HepG2 (cell line): ENCODE data around the gene ADM. TPM values are rescaled to one million over a fixed set of nuclear protein-coding genes. Genes with fewer than 3 reads are reported as not detected.

Experiments
- CREM ChIP-seq, 2 experiments: sonication (generic) in 1 of 2; formaldehyde crosslinking in 1 of 2; IDR thresholded peaks; 2 replicates each; pipeline versions ENCODE4 v1.4.0 to v1.6.1; 2016 to 2020; ENCODE audit warnings: antibody characterized with exemption in 1 of 2, mild to moderate bottlenecking in 1 of 2, missing genetic modification reagents in 1 of 2
- FOSL2 ChIP-seq: sonication (generic); formaldehyde crosslinking; IDR thresholded peaks from 2 replicates; pipeline ENCODE4 v1.4.0; 2020; ENCODE audit warnings: missing genetic modification reagents
- HNF1A ChIP-seq, 2 experiments: sonication (generic) in 1 of 2; formaldehyde crosslinking in 1 of 2; IDR thresholded peaks; 2 replicates each; pipeline versions ENCODE4 v1.4.0 to v1.6.1; 2016 to 2020; ENCODE audit warnings: borderline replicate concordance in 1 of 2, low read depth in 1 of 2, mild to moderate bottlenecking in 1 of 2, missing genetic modification reagents in 1 of 2
- MEIS2 ChIP-seq: sonication (generic); formaldehyde crosslinking; IDR thresholded peaks from 2 replicates; pipeline ENCODE4 v1.9.0; 2021; ENCODE audit warnings: mild to moderate bottlenecking, missing genetic modification reagents
- NFKBIZ ChIP-seq: IDR thresholded peaks from 2 replicates; pipeline ENCODE4 v1.6.1; 2018; ENCODE audit warnings: missing genetic modification reagents, missing compliant biosample characterization
- RAD21 ChIP-seq: fragments of 450-650 bp; formaldehyde crosslinking; IDR thresholded peaks from 2 replicates; pipeline ENCODE4 v1.5.0; 2020; ENCODE audit warnings: mild to moderate bottlenecking
- RBM22 ChIP-seq: fragments of 200-400 bp; formaldehyde crosslinking; optimal IDR thresholded peaks from 2 replicates; pipeline ENCODE3; 2017; ENCODE audit warnings: mild to moderate bottlenecking, low read length, moderate library complexity
- SAP130 ChIP-seq: IDR thresholded peaks from 2 replicates; pipeline ENCODE4 v1.6.1; 2016; ENCODE audit warnings: low read depth
- SUZ12 ChIP-seq: fragments of 150-350 bp; IDR thresholded peaks from 2 replicates; pipeline ENCODE4 v1.6.1; 2014; ENCODE audit warnings: low read depth, low read length
- TAF1 ChIP-seq: sonication (generic); formaldehyde crosslinking; IDR thresholded peaks from 2 replicates; pipeline ENCODE4 v1.4.0; 2020; ENCODE audit warnings: missing genetic modification reagents
- TARDBP ChIP-seq: sonication (generic); formaldehyde crosslinking; IDR thresholded peaks from 2 replicates; pipeline ENCODE4 v1.8.0; 2022; ENCODE audit warnings: mild to moderate bottlenecking, missing genetic modification reagents
- ZBTB3 ChIP-seq: sonication (generic); formaldehyde crosslinking; IDR thresholded peaks from 2 replicates; pipeline ENCODE4 v1.4.0; 2020; ENCODE audit warnings: low read depth, mild to moderate bottlenecking, moderate library complexity, missing genetic modification reagents, borderline replicate concordance
- ZFP37 ChIP-seq: sonication (generic); formaldehyde crosslinking; IDR thresholded peaks from 2 replicates; pipeline ENCODE4 v1.4.0; 2020; ENCODE audit warnings: missing genetic modification reagents, borderline replicate concordance
- ZNF414 ChIP-seq: sonication (generic); formaldehyde crosslinking; IDR thresholded peaks from 2 replicates; pipeline ENCODE4 v1.5.0; 2020; ENCODE audit warnings: missing genetic modification reagents
- ZNF510 ChIP-seq: sonication (generic); formaldehyde crosslinking; IDR thresholded peaks from 2 replicates; pipeline ENCODE4 v1.4.0; 2020; ENCODE audit warnings: low read depth, mild to moderate bottlenecking, missing genetic modification reagents
- ZNF605 ChIP-seq: sonication (generic); formaldehyde crosslinking; IDR thresholded peaks from 2 replicates; pipeline ENCODE4 v1.8.0; 2022; ENCODE audit warnings: mild to moderate bottlenecking, missing genetic modification reagents
- ZNF660 ChIP-seq: sonication (generic); formaldehyde crosslinking; IDR thresholded peaks from 2 replicates; pipeline ENCODE4 v1.5.1; 2020; ENCODE audit warnings: mild to moderate bottlenecking, low read depth, missing genetic modification reagents, borderline replicate concordance
- ZNF740 ChIP-seq: sonication (generic); formaldehyde crosslinking; IDR thresholded peaks from 2 replicates; pipeline ENCODE4 v1.4.0; 2020; ENCODE audit warnings: missing genetic modification reagents
- ZSCAN12 ChIP-seq: sonication (generic); formaldehyde crosslinking; IDR thresholded peaks from 2 replicates; pipeline ENCODE4 v1.9.0; 2021; ENCODE audit warnings: mild to moderate bottlenecking, missing genetic modification reagents
- polyA plus RNA-seq, 8 experiments: library from polyadenylated mRNA; depleted of rRNA in 3 of 8; stranded (reverse) in 7 of 8; unstranded in 1 of 8; fragments of >200 nt; fragmentation: Illumina TruSeq in 4 of 8; extraction: Trizol in 4 of 8; gene quantifications; 2 replicates each; pipeline versions ENCODE4 v1.2.1 to v1.2.3, GENCODE V29; 2011 to 2016; ENCODE audit warnings: low read depth in 4 of 8, missing spikeins in 1 of 8, mixed read lengths in 1 of 8; ENCODE audit not compliant: insufficient read depth in 1 of 8
- total RNA-seq, 5 experiments: library from RNA; depleted of rRNA; stranded (reverse); fragments of >200 nt; fragmentation: Illumina TruSeq; extraction: Trizol; gene quantifications; 2 replicates each; pipeline ENCODE4 v1.2.3, GENCODE V29; 2016; ENCODE audit warnings: low read depth in 1 of 5
- TF ChIP-seq, protein P1 (sequence below): sonication (generic); formaldehyde crosslinking; IDR thresholded peaks from 2 replicates; pipeline ENCODE4 v1.8.0; 2022; ENCODE audit warnings: low read depth, missing genetic modification reagents
- TF ChIP-seq, protein P2 (sequence below): IDR thresholded peaks from 2 replicates; pipeline ENCODE4 v1.6.1; 2016; ENCODE audit warnings: missing compliant biosample characterization, missing genetic modification reagents, borderline replicate concordance

The ADM gene
- total and polyA plus RNA-seq, 2 of the 13 experiments (the other 11 are each of a cell fraction or from before 2014, with no cell fraction given) = 10.7 to 26.1 TPM

GRCh38 chr11:10304495-10305261 is at the start of gene ADM (continued):
- TF ChIP-seq FOSL2 (CRISPR knock-in tag) (no peak; the same call in none of the 2 replicates), TAF1 (CRISPR knock-in tag) (peak; percentile 92), SAP130 (CRISPR knock-in tag) (peak; percentile 82), RAD21 (CRISPR knock-in tag) (peak; percentile 70), ZSCAN12 (CRISPR knock-in tag) (peak; percentile 16; the same call in 1 of the 2 replicates), TARDBP (CRISPR knock-in tag) (peak; percentile 78; the same call in 1 of the 2 replicates), ZNF740 (peak; percentile 93), HNF1A (IDR thresholded peaks at IDR 0.05; ENCODE audit: low read depth) (no peak), HNF1A (CRISPR knock-in tag; IDR thresholded peaks at IDR 0.05; ENCODE audit: borderline replicate concordance) (peak; percentile 49; the same call in 1 of the 2 replicates), MEIS2 (CRISPR knock-in tag) (peak; percentile 38), ZFP37 (0 out of 2 replicates have a peak, but pooled peaks have one; percentile 58), ZBTB3 (CRISPR knock-in tag) (no peak), ZNF605 (peak; percentile 63), CREM (IDR thresholded peaks at IDR 0.05) (peak; percentile 30; the same call in 1 of the 2 replicates), CREM (CRISPR knock-in tag; IDR thresholded peaks at IDR 0.05) (no peak), ZNF414 (CRISPR knock-in tag) (0 out of 2 replicates have a peak, but pooled peaks have one; percentile 84), RBM22 (no peak), ZNF660 (CRISPR knock-in tag) (no peak), NFKBIZ (CRISPR knock-in tag) (peak; percentile 23; the same call in 1 of the 2 replicates), SUZ12 (no peak), ZNF510 (CRISPR knock-in tag) (no peak)
- TF ChIP-seq, protein P1, sequence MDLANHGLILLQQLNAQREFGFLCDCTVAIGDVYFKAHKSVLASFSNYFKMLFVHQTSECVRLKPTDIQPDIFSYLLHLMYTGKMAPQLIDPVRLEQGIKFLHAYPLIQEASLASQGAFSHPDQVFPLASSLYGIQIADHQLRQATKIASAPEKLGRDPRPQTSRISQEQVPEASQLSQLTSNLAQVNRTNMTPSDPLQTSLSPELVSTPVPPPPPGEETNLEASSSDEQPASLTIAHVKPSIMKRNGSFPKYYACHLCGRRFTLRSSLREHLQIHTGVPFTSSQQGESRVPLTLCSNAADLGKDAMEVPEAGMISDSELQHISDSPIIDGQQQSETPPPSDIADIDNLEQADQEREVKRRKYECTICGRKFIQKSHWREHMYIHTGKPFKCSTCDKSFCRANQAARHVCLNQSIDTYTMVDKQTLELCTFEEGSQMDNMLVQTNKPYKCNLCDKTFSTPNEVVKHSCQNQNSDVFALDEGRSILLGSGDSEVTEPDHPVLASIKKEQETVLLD (CRISPR knock-in tag) = peak; percentile 61; the same call in 1 of the 2 replicates
- TF ChIP-seq, protein P2, sequence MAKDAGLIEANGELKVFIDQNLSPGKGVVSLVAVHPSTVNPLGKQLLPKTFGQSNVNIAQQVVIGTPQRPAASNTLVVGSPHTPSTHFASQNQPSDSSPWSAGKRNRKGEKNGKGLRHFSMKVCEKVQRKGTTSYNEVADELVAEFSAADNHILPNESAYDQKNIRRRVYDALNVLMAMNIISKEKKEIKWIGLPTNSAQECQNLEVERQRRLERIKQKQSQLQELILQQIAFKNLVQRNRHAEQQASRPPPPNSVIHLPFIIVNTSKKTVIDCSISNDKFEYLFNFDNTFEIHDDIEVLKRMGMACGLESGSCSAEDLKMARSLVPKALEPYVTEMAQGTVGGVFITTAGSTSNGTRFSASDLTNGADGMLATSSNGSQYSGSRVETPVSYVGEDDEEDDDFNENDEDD (CRISPR knock-in tag) = peak; percentile 49; the same call in 1 of the 2 replicates
